Fibroblast of skin of abdomen (primary cell): Measurements from ENCODE around the gene KHDC3L.
"Not testable (repeated sequence)": the region's sequence is repeated elsewhere in the genome, so short reads cannot be mapped to it uniquely, and the experiment has no call there.

Experiments
- DNase-seq: peaks from one replicate; pipeline ENCODE4 v3.0.0-alpha.2; 2013

The KHDC3L gene

DNA sequence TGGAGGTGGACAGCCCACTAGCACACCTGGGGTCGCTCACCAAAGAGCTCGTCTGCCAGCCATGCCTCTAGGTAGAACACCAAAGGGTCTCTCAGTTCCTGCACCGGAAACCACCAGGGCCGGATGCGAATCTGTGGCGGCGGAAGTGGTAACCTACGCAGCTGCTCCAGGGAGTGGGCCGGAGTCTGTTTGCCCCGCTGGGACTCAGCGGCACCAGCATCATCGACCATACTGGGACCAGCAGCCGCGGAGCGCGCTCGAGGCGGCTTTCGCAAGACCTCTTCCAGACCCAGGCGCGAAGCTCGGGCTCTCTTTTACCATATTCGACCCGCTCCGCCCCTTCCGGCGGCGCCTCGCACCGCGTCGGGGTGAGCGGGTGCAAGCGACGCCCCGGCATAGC is 7.1 kb downstream of the KHDC3L start, which contains the start of gene OOEP:
TSS of gene OOEP (minus strand) at position 335 of the 400 bp plus-strand sequence. CDS start at position 230, 105 bp downstream.
- DNase-seq, result no peak

DNA sequence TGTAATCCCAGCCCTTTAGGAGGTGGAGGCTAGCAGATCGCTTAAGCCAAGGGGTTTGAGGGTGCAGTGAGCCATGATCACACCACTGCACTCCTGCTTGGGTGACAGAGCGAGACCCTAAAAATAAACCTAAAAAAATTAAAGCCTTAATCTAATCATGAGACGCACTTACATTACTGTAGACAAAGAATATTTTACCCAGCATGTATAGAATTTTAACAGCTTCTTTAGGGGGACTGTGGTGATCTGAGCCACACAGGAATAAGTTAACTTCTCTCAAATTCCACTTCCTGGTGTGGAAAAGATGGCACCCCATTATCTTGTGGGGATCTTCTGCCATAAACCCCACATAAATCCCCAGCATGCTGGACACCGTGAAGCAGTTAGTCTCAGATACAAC is 9.5 kb downstream of the KHDC3L start:
- DNase-seq, result no peak

DNA sequence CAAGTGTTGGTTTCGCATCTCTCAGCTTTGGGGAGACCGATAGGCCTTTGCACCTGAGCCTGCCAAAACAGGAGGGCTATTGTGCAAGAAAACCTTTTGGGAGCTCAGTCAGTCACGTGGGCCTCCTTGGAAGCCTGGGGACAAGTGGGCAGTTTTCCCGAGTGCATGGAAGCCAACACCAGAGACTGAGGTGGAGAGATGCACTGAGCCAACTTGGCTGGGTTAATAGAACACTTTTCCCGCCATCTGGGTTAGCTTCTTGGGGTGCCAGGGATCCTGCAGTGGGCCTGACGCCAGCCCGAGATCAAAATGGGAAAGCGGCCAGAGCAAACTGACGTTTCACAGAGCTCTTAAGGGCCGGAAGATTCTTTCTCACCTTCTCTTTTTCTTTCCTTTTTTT is 10.1 kb downstream of the KHDC3L start:
- DNase-seq, result no peak

GRCh38 chr6:73375216-73375615 is 12.8 kb downstream of the KHDC3L start:
- no peak for DNase-seq

- DNase-seq, result no peak
Observed at GRCh38 chr6:73377225-73377624, 14.8 kb downstream of the KHDC3L start.

GRCh38 chr6:73381531-73381930 is 19.1 kb downstream of the KHDC3L start:
- not testable (repeated sequence) for DNase-seq

DNA sequence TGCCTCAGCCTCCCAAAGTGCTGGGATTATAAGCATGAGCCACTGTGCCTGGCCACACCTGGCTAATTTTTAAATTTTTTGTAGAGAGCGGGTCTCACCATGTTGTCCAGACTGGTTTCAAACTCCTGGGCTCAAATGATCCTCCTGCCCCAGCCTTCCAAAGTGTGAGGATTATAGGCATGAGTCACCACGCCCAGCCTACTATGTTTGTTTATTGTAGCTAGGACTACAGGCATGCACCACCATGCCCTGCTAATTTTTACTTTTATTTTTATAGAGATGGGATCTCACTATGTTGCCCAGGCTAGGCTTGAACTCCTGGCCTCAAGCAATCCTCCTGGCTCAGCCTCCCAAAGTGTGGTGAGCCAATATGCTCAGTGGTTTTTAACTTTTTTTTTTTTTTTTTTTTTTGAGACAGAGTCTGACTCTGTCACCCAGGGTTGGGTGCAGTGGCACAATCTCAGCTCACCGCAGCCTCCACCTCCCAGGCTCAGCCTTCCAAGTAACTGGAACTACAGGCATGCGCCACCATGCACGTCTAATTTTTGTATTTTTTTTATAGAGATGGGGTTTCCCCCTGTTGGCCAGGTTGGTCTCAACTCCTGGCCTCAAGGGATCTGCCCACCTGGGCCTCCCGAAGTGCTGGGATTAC is 20.1 kb downstream of the KHDC3L start:
- no peak for DNase-seq

- DNase-seq, result no peak
Observed at GRCh38 chr6:73388433-73388799, 26.0 kb downstream of the KHDC3L start.

DNA sequence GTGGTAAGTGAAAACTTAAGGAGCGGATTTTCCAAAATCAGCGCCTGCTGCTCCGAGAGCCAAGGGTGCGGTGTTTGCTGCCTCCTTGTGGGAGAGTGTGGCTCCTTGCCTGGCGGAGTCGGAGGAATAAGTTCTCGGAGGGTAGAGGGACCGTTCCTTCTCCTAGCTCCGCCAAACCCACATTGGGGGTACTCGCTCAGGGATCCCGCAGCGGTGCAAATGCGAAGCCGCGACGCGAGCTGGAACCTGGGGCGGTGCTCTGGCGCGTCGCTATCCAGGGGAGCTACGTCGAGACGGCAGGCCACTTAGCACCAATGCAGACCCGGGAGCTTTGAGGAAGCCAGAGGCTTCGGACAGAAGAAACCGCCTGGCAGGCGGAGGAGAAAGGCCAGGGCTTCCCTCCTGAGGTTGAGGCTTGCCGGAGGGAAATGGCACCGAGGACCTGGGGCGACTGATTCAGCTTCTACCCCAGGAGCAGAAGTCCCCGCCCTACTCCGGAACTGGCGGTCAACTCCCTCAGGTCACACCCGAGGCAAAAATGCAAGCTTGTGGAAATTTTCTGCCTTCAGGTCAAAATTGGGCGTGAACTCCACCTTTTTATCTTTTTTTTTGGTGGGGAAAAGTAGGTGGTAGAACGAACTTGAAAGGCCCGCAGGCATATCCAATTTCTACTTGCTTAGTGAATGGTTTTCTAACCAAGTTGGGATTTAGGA is 26.5 kb downstream of the KHDC3L start:
- DNase-seq, result peak; percentile 58

GRCh38 chr6:73389854-73390253 is 27.4 kb downstream of the KHDC3L start:
- no peak for DNase-seq

DNA sequence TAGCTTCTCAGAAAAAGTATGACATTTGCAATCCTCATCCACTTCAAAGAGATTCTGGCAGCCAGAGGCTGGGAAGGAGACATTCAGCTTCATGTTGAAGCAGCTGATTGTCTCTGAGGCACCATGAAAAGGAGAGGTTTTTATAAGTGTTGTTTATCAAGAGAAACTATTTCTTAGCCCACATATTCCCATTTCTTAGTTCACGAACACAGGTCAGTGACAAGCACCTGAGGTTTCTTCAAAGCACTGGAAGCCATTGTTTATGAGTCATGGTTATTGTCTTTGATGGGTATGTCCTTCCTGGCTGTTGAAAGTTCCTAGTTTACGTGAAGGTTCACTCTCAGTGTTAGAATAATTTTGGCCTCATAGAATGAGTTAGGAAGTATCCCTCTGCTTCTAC is 29.2 kb downstream of the KHDC3L start:
- DNase-seq, result no peak

DNA sequence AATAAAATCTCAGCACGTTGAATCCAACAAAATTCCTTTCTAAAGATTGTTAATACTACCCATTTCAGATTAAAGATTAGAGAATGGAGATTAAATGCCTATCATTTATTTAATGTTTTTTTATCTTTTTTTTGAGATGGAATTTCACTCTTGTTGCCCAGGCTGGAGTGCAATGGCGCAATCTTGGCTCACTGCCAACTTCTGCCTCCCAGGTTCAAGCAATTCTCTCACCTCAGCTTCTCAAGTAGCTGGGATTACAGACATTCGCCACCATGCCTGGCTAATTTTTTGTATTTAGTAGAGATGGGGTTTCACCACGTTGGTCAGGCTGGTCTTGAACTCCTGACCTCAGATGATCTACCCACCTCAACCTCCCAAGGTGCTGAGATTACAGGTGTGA is 29.7 kb downstream of the KHDC3L start:
- DNase-seq, result not testable (repeated sequence)

DNA sequence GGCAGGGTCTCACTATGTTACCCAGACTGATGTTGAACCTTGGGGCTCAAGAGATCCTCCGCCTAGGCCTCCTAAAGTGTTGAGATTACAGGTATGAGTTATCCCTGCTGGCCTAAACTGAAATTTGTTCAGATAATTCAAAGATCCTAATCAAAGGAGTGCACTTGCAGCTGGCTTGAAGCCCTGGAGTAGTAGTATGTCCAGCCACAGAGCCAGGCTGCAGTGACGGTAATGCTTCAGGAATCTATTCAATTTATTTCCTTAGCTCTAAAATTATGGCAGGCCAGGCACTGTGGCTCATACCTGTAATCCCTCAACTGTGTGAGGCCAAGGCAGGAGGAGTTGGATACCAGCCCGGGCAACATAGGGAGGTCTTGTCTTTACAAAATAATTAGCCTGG is 30.8 kb downstream of the KHDC3L start:
- no peak for DNase-seq

DNA sequence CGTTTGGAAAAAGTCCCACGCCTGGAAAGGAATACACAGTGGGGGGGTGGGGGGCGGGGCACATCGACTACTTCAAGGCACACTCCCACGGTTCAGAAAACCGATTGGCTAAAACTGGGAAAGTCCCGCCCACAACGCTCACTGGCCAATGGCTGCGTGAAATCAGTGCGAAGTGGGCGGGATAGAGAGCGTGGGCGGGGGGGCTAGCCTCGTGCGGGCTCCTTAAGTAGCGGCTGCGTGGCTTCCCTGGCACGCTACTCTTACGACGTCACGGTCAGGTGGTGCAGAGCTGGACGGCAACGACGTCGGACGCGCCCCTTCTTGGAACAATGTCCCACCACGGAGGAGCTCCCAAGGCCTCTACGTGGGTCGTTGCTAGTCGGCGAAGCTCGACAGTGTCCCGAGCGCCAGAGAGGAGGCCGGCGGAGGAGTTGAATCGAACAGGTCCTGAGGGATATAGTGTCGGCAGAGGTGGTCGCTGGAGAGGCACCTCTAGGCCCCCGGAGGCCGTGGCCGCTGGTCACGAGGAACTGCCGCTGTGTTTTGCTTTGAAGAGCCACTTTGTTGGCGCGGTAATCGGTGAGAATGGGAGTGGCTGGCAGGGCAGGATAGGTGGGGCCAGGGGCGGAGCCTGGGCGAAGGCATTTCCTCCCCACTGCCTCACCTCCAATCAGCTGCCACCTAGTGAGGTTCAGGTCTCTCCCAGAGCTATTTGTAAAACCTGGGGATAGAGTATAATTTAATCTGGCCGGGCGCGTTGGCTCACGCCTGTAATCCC is 32.3 kb downstream of the KHDC3L start, which contains the start of gene DDX43:
TSS of gene DDX43 (plus strand) at position 252 of the 778 bp plus-strand sequence. CDS start at position 330, 78 bp downstream.
- DNase-seq, result peak; percentile 34

GRCh38 chr6:73395875-73396274 is 33.4 kb downstream of the KHDC3L start:
- DNase-seq, result no peak

DNA sequence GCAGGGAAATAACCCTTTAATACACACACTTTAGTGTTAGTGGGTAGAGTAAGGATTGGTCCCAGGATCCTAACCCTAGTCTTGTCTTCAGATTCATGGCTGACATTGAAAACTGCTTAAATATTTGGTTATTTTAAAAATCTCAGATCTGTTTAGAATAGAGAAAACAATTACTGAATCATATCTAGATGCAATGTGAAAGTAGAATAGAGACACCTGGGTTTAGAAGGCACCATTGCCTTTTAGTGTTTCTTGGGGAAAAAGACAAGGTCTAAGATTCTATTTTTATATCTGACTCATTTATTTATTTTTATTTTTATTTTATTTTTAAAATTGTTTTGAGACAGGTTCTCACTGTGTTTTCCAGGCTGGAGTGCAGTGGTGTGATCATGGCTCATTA is 38.2 kb downstream of the KHDC3L start:
- no peak for DNase-seq

GRCh38 chr6:73409395-73409794 is 46.9 kb downstream of the KHDC3L start:
- DNase-seq, result no peak

GRCh38 chr6:73413102-73413501 is 50.6 kb downstream of the KHDC3L start:
- no peak for DNase-seq
